ENCODE measurements around the gene SIM1.
"Not testable (repeated sequence)": the region's sequence is repeated elsewhere in the genome, so short reads cannot be mapped to it uniquely, and the experiment has no call there.

SIM1 gene

DNA sequence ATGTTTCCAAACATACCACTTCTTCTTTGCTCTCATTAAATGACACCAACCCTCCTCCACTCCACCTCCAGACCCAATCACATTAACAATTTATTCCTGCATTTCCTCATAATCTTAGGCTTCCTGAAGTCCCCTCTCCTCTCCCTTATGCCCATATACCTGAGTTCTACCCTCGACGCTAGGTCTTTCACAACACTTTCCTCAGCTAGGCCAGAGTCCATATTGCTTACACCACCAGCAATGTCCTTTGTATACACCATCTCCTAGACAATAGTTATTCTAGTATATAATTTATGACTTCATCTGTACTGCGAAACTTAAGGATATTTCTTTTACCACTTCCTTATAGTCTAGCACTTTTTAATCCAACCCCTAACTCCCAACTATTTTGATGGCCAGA, 47.7 kb downstream of the SIM1 start:
- no peak for DNase-seq

DNA sequence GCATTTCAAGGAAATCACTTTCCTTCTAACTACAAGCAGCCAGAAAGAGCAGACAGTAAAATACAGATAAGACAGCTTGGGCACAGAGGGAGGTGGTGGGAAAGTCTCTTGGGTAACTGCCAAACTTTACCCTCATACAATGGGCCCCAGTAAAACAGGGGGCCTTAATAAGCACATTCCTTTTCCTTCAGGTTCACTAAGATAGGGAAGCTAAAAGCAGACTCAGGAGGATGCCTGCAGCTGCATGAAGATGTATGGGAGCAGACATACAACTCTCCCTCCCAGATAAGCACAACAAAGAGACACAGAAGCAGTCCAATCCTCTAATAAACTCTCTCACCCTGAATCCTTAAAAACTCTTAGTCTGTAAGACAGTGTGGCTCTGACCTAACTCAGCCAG, 49.0 kb downstream of the SIM1 start:
- DNase-seq, result no peak

DNA sequence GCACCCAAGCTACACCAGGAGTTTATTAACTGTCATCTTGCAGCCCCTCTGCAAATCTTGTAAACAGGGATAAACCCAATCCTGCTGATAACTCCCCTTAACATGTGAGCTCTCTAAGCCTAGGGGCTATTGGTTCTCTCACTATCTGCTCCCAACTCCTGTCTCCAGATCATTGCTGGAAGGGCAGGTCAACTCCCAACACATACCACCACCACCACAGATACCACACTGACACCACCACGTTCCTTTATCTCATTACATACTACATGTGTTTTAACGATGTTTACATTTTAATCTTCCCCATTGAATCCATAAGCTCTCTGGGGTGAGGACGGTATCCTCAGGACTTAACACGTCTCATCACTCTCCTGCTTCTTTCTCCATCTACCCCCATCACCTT, 51.8 kb downstream of the SIM1 start:
- DNase-seq, result no peak

DNA sequence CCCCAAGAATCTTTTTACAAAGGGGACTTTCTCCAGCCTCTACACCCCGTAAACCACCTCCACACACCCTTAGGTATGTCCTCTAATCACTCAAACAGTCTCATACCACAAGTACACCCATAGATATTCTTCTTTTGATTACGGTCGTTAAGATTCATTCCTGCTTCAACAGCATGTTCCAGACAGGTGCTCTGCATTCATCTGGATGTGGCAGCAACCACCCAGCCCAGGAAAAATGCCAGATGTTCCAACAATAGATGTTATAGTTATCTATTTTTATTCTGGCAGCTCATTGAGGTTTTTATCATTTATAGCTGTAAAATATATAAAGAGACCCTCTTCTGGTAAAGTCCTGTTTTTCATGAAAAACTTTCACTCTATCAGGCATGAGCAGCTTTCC, 60.7 kb downstream of the SIM1 start:
- DNase-seq, result no peak

DNA sequence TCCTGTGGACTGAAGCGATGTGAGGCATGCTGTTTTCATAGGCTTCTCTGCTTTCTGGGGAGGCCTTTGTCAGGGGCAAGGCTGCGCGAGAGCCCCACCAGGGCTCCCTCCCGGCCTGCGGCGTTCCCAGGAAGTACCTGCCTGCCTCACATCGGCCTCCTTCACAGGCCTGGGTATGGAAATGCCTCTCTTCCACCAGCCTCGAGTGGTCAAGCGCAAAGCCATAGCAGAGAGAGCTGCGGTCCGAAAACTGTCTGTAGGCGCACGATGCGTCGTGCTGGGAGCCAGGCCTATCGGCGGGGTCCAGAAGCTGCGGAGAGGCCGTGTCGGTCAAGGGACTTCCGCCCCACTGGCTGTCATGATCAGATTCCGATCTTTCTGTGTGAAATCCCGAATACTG, 71.2 kb downstream of the SIM1 start:
- DNase-seq, result no peak

DNA sequence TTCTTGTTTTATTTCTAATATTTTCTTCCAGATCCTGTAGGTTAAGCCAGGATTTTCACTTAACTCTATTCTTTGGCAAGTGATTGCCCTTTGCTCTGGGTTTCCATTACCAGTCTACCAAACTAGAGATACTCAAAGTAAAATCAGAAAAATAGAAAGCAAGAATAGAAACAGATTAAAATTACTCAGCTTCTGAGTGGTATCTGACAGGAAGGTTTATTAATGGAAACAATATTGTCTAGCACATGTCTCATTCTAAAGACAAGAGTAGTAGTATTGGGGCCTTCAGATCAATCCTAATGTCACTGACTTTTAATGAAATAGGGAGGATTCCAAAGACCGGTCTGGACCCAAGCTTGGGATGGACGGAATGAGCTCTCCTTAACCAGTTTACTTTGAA, 72.3 kb downstream of the SIM1 start:
- DNase-seq, result no peak

DNA sequence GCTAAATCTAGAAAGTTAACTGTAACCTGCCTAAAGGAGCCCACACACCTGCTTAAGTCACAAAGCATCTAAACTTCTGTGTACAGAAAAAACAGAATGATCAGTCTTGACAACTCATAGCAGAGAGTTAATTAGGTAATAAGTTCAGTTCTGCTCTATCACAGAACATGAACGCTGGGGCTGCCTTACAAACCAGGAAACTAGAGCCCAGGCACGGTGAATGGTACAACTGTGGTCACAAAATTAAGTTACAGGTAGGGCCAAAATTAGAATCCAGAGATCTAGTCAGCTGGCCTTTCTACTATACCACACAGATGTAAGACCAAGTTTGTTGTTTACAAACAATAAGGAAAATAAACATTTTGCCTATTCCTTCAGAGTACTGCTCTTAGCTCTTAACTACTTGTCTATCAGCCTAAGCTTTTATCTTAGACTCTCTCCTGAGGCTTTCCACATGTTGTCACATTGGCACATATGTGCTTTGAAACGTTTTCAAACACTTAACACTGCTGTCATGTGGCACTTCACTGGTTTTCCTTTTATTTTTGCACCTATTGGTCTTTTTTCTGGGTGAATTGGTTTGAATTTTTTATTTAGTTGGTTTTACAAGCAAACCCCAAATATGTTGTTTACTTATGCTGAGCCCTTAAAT, 75.7 kb downstream of the SIM1 start:
- no peak for DNase-seq

DNA sequence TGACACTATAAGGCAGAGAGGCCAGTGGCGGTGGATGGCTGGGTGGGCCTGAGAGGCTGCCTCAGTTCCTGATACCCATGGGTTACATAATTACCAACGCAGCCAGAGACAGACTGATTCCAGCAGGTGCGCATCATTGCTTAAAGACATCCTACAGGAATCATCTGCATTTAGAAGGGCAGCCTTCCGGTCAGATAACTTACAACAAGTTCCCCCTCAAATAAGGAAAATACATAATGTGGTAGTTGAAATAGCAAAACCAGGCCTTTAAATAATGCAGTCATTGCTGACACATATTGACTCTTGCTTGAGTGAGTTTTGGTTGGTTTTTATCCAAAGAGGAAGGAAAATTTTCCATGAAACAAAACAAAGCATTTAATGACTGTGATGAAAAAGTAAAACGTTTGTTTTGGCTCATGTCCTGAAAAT, 81.9 kb downstream of the SIM1 start:
- no peak for DNase-seq

DNA sequence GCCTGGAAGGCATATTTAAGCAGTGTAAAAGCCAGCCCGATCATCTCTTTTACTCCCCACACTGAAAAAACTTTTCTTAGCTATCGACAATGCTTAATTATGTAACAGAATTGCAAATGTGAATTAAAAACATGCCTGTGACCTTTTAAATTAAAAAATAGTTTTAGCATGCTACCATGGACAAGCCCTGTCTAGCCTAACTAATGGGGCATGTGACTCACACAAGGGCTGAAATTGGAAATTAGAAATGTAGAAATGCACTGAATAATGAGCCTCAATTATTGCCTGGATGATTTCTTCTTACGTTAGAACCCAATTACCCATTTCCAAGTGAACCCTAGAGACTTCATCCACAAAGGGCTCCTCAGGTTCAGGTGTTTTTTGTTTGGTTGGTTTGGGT, 82.7 kb downstream of the SIM1 start:
- DNase-seq, result no peak

DNA sequence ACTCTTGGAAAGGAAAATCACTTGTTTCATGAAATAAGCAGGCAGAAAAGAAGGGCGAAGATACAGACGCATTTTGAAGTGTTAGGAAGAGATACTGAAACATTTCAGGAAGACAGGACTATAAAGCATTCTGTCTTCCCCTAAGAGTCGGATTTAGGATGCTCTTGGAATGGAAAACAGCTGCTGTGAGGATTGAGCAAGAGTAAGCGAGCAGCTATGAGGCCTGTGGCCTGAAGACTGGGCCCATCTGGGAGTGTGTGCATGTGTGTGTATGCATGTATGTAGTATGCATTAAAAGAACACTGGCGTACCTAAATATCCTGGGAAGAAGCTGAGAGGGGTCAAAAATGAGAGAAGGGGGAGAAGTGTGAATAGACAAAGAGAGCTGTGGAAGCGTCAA, 83.6 kb downstream of the SIM1 start:
- no peak for DNase-seq

DNA sequence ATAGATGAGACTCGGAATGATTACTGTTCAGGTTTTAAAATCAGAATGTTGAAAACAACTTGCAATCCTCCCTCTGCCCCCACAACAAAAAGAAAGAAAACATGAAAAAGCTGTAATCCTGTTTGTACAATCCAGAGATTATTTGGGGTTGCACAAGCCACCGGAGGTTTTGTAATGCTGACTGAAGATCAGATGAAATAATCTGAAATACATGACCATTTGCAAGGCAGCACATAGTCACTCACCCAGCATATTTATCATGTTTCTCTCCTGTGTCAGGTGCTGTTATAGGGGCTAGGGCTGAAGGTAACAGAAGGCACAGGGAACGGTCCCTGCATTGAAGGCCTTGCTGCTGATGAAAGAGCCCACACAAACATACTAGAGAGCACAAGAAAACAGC, 85.3 kb downstream of the SIM1 start:
- no peak for DNase-seq

DNA sequence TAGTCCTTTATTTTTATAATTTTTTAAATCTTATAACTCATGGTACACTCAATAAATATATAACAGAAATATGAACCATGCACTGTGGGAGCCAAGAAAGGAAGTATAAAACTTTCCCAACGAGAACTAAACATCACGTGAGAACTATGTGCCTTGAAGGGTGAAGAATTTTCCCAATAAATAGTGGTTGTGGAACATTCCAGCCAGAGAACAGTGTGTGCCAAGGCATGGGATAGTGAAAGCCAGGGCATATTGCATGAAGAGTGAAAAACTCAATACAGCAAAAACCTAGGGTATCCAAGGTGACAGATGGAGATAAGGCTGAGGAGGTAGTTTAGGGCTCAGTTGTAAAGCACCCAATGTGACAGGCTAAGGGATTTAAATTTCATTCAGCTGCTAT, 86.1 kb downstream of the SIM1 start:
- DNase-seq, result no peak

DNA sequence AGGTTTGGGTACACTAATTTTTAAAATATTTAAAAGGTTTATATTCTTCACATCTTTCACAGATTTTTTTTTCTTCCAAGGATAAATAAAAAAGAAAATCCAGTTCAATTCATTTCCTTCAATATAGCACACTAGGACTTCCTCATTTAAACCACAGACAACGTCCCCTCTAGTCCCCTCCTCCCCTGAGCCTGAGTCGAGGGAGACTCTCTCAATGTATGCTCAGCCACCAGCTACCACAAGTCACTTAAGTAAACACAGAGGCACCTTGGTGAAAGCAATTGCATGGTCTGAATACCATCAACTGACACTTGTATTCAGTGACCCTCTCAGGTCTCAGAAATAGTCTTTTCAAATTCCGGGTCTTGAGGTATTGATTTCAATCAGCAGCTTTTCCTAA, 88.6 kb downstream of the SIM1 start:
- DNase-seq, result no peak

DNA sequence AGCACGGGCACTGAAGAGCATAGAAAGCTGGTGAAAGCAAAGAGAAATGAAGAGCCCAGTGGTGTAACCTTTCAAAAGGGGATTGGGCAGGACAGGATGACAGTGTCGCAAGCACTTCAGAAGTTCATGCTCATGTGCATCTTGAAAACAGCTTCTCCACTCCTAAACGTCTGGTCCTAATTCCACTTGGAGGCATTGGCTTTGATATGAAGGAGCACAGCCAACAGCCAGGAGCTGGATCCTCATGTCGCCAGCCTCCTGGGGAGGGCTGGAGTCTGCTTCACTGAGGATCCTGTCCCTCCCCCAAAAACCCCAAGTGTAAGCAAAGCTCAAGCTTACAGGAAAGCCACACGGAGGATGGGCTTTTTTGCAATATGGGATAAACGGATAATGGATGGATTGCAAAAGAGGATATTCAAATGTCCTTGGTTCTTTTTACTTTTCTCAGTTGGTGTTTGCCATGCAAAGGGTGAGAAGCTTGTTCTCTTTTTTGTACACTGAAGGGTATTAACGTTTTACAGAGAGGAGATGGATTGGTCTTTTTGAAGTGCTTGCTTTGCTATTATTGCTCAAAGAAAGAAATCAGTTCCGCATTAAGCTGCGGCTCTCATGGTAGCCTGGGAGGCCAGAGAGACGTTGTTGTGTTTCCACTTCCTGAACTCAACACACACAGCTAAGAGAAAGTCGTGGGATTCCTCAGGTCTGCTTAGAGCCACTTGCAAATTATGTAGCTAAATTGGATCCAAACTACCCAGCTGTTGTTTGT, 92.2 kb downstream of the SIM1 start:
- DNase-seq, result no peak

DNA sequence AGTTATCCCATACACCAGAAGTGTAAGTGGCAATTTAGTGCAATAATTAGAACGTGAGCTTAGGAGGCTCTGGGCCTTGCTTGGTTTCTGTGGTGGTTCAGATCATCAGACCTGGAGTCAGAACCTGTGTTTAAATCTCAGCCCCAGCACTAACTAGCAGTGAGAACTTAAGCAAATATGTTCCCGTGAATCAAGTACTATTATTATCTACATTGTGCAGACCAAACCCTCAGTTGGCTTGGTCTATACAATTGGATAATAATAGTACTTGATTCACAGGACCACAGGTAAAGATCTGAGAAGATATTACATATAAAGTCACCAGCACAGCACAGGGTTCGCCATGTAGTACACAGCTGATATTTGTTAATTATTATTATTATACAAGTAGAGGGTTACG, 93.1 kb downstream of the SIM1 start:
- no peak for DNase-seq

DNA sequence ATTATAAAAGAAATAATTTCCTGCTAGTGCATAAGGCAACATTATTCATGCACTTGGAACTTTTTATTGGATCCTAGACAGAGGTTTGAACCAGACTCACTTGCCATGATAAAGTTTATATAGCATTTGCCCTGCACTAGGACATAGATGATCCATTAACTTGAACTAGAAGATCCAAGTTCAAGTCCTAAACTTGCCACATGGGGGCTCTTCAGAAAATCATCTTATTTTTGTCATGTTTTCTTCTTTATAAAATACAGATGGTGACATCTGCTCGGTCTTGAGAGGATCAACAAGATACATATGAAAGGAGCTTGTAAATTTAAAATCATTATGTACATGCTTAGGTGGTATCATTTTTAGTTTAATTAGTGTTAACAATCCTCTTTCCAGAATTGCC, 94.5 kb downstream of the SIM1 start:
- no peak for DNase-seq

DNA sequence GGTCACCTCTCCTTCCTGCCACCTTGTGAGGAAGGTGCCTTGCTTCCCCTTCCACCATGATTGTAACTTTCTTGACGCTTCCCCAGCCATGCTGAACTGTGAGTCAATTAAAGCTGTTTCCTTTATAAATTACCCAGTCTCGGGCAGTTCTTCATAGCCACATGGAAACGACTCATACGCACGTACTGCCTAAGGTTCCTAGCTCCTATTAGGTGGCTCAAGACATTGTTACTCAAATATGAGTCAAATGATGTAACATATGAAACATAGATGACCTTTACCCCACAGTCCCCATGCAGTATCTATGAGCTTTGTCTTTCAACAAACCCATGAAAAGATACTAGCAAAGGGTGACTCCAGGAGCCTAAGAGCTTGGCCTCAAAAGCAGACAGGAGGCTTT, 98.3 kb downstream of the SIM1 start:
- no peak for DNase-seq

DNA sequence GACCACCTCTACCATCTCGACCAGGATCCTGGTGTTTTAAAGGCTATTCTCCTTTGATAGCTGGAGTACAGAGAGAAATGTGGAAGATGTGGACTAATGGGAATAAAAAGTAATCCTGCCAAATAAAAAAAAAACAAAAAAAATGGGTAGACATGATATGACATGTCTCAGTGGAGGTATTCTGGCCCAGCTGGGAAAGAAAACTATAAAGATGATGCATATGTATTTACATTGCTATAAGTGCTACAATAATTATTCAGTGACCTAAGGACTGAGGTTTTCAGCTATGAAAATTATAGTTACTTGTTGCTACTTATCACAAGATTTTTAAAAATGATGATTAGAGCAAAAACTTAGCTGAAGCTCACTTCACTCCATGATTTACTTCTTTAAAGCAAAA, 101.1 kb downstream of the SIM1 start:
- DNase-seq, result no peak

DNA sequence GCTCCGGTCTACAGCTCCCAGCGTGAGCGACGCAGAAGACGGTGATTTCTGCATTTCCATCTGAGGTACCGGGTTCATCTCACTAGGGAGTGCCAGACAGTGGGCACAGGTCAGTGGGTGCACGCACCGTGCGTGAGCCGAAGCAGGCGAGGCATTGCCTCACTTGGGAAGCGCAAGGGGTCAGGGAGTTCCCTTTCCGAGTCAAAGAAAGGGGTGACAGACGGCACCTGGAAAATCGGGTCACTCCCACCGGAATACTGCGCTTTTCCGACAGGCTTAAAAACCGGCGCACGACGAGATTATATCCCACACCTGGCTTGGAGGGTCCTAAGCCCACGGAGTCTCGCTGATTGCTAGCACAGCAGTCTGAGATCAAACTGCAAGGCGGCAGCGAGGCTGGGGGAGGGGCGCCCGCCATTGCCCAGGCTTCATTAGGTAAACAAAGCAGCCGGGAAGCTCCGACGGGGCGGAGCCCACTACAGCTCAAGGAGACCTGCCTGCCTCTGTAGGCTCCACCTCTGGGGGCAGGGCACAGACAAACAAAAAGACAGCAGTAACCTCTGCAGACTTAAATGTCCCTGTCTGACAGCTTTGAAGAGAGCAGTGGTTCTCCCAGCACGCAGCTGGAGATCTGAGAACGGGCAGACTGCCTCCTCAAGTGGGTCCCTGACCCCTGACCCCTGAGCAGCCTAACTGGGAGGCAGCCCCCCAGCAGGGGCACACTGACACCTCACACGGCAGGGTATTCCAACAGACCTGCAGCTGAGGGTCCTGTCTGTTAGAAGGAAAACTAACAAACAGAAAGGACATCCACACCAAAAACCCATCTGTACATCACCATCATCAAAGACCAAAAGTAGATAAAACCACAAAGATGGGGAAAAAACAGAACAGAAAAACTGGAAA, 109.7 kb downstream of the SIM1 start:
- not testable (repeated sequence) for DNase-seq

DNA sequence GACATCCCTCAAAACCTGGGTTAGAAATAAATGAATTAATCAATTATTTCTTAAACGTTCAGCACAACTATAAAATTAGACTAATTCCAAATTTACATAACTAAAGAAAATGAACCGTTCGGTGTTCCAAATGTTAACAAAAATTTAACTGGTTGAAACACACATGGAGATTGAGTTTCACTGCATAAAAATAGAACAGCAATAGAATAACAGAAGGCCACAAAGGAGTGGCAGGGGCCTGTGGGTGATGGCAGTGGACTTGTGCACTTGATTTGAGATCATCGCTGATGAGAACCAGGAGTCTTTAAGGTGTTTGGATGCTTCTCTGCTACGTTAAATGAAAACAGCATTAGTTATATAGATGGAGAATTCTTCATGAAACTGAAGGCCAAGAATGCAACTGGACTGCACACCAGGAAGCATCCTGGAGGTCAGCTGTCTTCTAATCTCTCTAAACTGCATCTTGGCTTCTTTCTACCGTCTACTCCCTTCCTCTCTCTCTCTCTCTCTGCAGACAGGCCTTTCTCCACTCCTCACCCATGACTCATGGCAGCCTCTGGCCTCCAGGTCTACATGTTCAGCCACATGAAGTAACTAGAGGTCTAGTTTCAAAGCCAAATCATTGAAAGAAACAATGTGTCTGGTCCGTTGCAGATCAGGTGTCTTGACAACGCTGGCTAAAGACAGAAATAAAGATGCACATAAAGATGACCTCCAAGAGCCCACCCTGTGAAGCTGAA, 111.3 kb downstream of the SIM1 start:
- no peak for DNase-seq

DNA sequence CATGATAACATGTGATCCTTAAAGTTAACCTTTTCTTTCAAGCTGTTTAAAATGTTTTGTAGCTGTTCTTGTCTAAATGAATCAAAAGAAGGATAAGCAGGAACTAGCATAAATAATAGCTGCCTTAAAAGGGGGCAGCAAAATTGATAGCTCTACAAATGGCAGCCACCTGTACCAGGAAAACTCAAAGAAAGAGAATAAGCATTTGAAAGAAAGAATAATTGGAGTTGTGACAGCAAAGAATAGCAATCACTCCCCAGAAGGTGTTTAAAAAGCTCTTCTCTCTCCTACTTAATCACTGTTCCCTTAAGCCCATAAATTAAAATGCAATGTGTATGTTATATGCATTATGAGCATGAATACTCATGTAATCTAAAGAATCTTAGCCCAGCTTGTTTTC, 114.6 kb downstream of the SIM1 start:
- no peak for DNase-seq

DNA sequence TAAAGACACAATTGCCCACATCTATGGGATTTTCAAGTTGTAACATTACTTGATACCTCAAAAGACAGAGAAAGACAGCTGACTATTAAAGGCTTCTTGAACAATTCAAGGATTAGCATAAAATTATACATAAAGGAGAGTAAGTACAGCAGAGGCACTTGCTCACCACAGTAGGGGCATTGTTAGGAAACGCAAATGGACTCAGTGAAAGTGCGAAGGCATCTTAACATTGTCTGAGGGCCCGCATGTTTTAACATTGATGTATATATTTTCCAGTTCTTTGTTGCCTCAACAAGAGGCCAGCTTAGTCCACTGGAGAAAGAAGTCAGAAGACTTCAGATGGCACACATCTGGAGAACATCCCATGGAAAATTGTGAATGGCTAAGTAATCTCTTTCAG, 115.4 kb downstream of the SIM1 start:
- no peak for DNase-seq

DNA sequence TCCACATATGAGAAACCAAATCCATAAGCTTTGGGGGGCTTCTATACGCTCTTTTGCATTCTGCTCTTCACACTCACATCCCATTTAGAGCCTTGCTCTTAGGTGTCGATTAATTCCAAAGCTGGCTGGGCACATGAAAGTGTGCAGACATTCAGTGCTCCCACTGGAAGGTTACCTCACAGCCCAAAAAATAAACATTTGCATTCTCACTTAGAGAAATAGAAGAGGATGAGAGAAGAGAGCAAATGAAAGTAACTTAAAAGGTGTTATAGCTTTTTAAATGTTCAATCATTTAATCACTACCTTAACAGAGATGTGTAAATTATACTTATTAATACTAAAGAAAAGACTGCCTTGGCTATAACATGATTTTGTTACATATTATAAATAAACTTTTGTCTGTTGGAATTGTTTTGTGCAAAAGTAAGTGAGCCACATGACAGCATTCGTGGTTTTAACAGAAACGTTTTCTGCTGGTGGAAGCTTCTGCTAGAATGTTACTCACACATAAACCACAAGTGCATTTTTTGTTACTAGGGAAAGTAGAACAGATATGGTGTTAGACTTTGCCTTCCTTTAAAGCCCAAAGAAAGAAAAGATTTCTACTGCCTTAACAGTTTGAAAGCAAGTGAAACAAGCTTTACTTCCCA, 116.7 kb downstream of the SIM1 start:
- DNase-seq, result no peak

Measured in NCI-H1092 (cell line).